Panc1 (cell line): Measurements from ENCODE around the gene SLC4A11. TPM values are rescaled to one million over a fixed set of nuclear protein-coding genes. Genes with fewer than 3 reads are reported as not detected.

ENCODE experiments used
- ATAC-seq: fragments of 200-7000 bp; cut with Tn5 transposase; 2 replicates; pipeline ENCODE4 v1.9.1; 2020; ENCODE audit warnings: mild to moderate bottlenecking, moderate library complexity
- BruUV-seq: library from RNA; stranded (reverse); fragments of 400-500 nt; replicated peaks from 2 replicates; lab custom pipeline; 2021; lab: Mats Ljungman, UMichigan
- CTCF ChIA-PET: fragments of 300-600 bp; sonication (Branson Sonifier 250); formaldehyde crosslinking; loops from one replicate; lab custom pipeline; 2022; ENCODE audit warnings: antibody characterized with exemption; lab: Charles Lee
- POLR2A ChIA-PET: fragments of 300-600 bp; sonication (Branson Sonifier 250); formaldehyde crosslinking; loops from one replicate; lab custom pipeline; 2022; ENCODE audit warnings: antibody characterized with exemption; lab: Charles Lee
- DNase-seq: peaks from one replicate; pipeline ENCODE4 v3.0.0-alpha.2; 2010; ENCODE audit warnings: low read depth, low spot score
- H3K27ac ChIP-seq: 2 replicates; pipeline ENCODE4 v1.5.1; 2011; ENCODE audit warnings: mild to moderate bottlenecking, low read length, inconsistent platforms
- H3K27me3 ChIP-seq: fragments of 200-500 bp; sonication (Bioruptor generic); 2 replicates; pipeline ENCODE4 v1.6.0; 2014; ENCODE audit warnings: low read length, inconsistent platforms; ENCODE audit not compliant: control insufficient read depth, insufficient read depth
- H3K36me3 ChIP-seq: fragments of 200-500 bp; sonication (Bioruptor generic); 2 replicates; pipeline ENCODE4 v1.5.1; 2014; ENCODE audit warnings: inconsistent platforms, mild to moderate bottlenecking, low read length, moderate library complexity; ENCODE audit not compliant: control insufficient read depth, insufficient read depth
- H3K4me1 ChIP-seq: 2 replicates; pipeline ENCODE4 v1.5.1; 2011; ENCODE audit warnings: inconsistent platforms, mild to moderate bottlenecking, low read length, moderate library complexity; ENCODE audit not compliant: control insufficient read depth, insufficient read depth
- H3K4me3 ChIP-seq, 2 experiments: 2 replicates each; pipeline ENCODE4 v1.5.1; 2011 to 2012; ENCODE audit warnings: low read depth in 2 of 2, low read length in 2 of 2, mild to moderate bottlenecking in 2 of 2, inconsistent platforms in 1 of 2, moderate library complexity in 1 of 2
- H3K9me3 ChIP-seq: fragments of 200-500 bp; sonication (Bioruptor generic); 2 replicates; pipeline ENCODE4 v1.5.1; 2014; ENCODE audit warnings: low read depth, mild to moderate bottlenecking, inconsistent platforms, low read length, moderate library complexity; ENCODE audit not compliant: control insufficient read depth, insufficient read depth
- POLR2AphosphoS5 ChIP-seq: IDR thresholded peaks from 2 replicates; pipeline ENCODE4 v1.6.1; 2012; ENCODE audit warnings: mild to moderate bottlenecking, low read depth, low read length, moderate library complexity
- SIN3A ChIP-seq: IDR thresholded peaks from 2 replicates; pipeline ENCODE4 v1.6.1; 2012; ENCODE audit warnings: low read depth, mild to moderate bottlenecking, low read length, moderate library complexity, borderline replicate concordance; ENCODE audit not compliant: insufficient read depth
- TCF7L2 ChIP-seq: IDR thresholded peaks from 2 replicates; pipeline ENCODE4 v1.6.1; 2011; ENCODE audit warnings: mild to moderate bottlenecking, low read depth, low read length, inconsistent platforms
- in situ Hi-C: cut with HindIII; loops from 2 replicates; pipeline ENCODE4 v1.10.0; 2016; ENCODE audit warnings: low sequenced_read_pairs, low pct_unique_long_range_greater_than_20kb
- intact Hi-C: fragments of 100-400 bp; cut with micrococcal nuclease; formaldehyde crosslinking; loops from one replicate; pipeline ENCODE4 v1.10.0; 2022; ENCODE audit not compliant: unreplicated experiment
- total RNA-seq: library from RNA; stranded (reverse); gene quantifications from one replicate; pipeline ENCODE4 v1.2.1, GENCODE V29; 2021; ENCODE audit not compliant: unreplicated experiment
- TF ChIP-seq, protein P1 (sequence below), 2 experiments: IDR thresholded peaks; 2 replicates each; pipeline ENCODE4 v1.6.1; 2011 to 2012; ENCODE audit warnings: low read depth in 2 of 2, control low read depth in 1 of 2, low read length in 1 of 2, mild to moderate bottlenecking in 1 of 2, moderate library complexity in 1 of 2; ENCODE audit not compliant: insufficient read depth in 1 of 2
- TF ChIP-seq, protein P2 (sequence below): fragments of 450-650 bp; IDR thresholded peaks from 2 replicates; pipeline ENCODE4 v1.5.1; 2017; ENCODE audit warnings: mild to moderate bottlenecking

SLC4A11 gene
- total RNA-seq, 1 experiment from 2014 or later = 144 TPM

DNA sequence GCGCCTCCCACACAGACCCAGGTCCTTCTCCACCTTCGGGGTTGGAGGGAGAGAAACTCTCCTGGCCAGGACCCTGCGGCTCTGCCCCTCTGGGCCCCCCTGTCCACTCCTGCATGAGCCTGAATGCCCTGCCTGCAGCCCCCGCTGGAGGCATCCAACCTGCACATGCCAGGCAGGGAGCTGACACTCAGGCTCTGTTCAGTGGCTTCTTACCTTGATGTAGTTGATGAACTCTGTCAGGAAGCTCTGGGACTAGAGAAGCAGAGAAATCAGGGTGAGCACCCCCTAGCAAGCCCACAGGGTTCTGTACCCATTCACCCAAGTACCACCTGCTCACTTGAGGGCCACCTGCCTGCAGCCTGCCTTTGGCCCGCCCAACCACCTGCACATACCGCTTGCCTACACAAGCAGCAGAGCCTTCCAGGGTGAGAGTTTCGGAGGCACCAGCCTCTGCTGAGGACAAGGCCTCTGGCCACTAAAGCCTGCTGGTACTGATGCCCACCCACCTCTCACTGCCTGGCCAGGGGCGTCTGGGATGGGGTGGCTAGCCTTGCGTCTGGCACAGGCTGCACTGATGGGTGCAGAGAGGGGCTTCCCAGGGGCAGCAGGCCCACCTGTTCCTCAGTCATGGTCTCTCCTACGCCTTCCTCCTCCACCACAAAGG lies 44.2 kb downstream of the SLC4A11 start:
- Histone ChIP-seq H3K4me3 (no peak overlapping the region), H3K27me3 (no peaks in the 10 kb centered on the region), H3K27ac (no peak overlapping the region), H3K4me1 (no peaks in the 10 kb centered on the region), H3K9me3 (no peaks in the 10 kb centered on the region), H3K36me3 (peaks cover 2% of the 10 kb centered on the region; the same call in 1 of the 2 replicates)
- CTCF ChIA-PET = no interaction called here
- ATAC-seq (no peak; the same call in 1 of the 2 replicates), DNase-seq (no peak)
- in situ Hi-C loops = no loop called here
- TF ChIP-seq, protein P1, sequence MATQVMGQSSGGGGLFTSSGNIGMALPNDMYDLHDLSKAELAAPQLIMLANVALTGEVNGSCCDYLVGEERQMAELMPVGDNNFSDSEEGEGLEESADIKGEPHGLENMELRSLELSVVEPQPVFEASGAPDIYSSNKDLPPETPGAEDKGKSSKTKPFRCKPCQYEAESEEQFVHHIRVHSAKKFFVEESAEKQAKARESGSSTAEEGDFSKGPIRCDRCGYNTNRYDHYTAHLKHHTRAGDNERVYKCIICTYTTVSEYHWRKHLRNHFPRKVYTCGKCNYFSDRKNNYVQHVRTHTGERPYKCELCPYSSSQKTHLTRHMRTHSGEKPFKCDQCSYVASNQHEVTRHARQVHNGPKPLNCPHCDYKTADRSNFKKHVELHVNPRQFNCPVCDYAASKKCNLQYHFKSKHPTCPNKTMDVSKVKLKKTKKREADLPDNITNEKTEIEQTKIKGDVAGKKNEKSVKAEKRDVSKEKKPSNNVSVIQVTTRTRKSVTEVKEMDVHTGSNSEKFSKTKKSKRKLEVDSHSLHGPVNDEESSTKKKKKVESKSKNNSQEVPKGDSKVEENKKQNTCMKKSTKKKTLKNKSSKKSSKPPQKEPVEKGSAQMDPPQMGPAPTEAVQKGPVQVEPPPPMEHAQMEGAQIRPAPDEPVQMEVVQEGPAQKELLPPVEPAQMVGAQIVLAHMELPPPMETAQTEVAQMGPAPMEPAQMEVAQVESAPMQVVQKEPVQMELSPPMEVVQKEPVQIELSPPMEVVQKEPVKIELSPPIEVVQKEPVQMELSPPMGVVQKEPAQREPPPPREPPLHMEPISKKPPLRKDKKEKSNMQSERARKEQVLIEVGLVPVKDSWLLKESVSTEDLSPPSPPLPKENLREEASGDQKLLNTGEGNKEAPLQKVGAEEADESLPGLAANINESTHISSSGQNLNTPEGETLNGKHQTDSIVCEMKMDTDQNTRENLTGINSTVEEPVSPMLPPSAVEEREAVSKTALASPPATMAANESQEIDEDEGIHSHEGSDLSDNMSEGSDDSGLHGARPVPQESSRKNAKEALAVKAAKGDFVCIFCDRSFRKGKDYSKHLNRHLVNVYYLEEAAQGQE (IDR thresholded peaks at IDR 0.05; ENCODE audit: insufficient read depth in 1 of 2, low read depth in 2 of 2, low read length in 1 of 2) = no peak
- TF ChIP-seq, protein P2, sequence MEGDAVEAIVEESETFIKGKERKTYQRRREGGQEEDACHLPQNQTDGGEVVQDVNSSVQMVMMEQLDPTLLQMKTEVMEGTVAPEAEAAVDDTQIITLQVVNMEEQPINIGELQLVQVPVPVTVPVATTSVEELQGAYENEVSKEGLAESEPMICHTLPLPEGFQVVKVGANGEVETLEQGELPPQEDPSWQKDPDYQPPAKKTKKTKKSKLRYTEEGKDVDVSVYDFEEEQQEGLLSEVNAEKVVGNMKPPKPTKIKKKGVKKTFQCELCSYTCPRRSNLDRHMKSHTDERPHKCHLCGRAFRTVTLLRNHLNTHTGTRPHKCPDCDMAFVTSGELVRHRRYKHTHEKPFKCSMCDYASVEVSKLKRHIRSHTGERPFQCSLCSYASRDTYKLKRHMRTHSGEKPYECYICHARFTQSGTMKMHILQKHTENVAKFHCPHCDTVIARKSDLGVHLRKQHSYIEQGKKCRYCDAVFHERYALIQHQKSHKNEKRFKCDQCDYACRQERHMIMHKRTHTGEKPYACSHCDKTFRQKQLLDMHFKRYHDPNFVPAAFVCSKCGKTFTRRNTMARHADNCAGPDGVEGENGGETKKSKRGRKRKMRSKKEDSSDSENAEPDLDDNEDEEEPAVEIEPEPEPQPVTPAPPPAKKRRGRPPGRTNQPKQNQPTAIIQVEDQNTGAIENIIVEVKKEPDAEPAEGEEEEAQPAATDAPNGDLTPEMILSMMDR = no peak
- TF ChIP-seq POLR2AphosphoS5 (no peak), SIN3A (no peak), TCF7L2 (no peak)
- BruUV-seq = no TSS peak
- intact Hi-C loops = no loop called here
- POLR2A ChIA-PET = no interaction called here

DNA sequence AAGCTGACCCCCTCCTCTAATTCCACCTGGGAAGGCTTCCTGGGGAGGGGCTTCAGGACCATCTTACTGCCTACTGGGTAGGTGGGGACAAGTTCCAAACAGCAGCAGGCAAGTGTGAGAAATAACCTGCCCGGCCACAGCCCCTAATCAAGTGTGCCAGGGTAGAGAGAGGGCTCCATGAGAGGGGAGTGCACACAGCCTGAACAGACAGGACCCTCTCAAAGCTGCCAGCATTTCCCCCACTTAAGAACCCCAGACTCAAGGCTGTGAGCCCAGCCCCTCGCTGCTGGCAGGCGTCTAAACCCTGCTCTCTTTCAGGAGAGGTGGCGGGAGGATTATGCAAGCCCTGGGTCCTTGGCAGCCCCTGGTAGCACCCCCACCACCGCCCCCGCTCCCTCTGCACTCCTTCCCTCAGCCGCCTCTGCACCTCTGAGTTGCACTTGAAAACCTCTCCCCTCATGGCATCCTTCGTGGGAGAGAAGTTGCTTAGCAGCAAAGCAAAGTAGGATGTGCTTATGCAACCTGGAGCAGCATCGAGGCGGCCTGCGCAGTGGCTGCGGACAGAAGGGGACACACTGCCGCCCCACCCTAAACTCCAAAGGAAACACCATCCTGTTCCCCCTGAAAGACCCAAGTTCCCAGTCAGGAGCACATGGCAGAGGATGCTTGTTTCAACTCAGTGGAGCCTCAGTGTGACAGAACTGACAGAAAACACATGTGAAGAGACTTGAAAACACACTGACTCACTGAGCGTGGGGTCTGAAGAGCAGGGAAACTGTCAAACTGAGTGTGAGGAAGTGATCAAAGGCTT lies 45.0 kb downstream of the SLC4A11 start:
- no peak overlapping the region for H3K4me3 ChIP-seq
- ATAC-seq (no peak), DNase-seq (no peak)
- ChIA-PET POLR2A (no interaction called here), CTCF (no interaction called here)
- no peaks in the 10 kb centered on the region for H3K4me1 ChIP-seq
- H3K27me3 ChIP-seq = no peaks in the 10 kb centered on the region
- in situ Hi-C loops (no loop called here), intact Hi-C loops (no loop called here)
- no TSS peak for BruUV-seq
- TF ChIP-seq POLR2AphosphoS5 = no peak
- no peak for TF ChIP-seq TCF7L2
- TF ChIP-seq, protein P2 = no peak
- TF ChIP-seq, protein P1 (IDR thresholded peaks at IDR 0.05; ENCODE audit: insufficient read depth in 1 of 2, low read depth in 2 of 2, low read length in 1 of 2) = no peak
- TF ChIP-seq SIN3A = no peak
- no peak overlapping the region for H3K27ac ChIP-seq
- no peaks in the 10 kb centered on the region for H3K9me3 ChIP-seq
- peaks cover 2% of the 10 kb centered on the region; the same call in 1 of the 2 replicates for H3K36me3 ChIP-seq
